Mononuclear cell (primary cell): ENCODE measurements around the gene MRPL30. TPM values are rescaled to one million over a fixed set of nuclear protein-coding genes. Genes with fewer than 3 reads are reported as not detected.
"Not testable (repeated sequence)": the region's sequence is repeated elsewhere in the genome, so short reads cannot be mapped to it uniquely, and the experiment has no call there.

Experiments used
- H3K27me3 ChIP-seq: 2 replicates; pipeline ENCODE4 v1.6.0; 2011; ENCODE audit warnings: low read length, control low read depth; ENCODE audit not compliant: insufficient read depth
- H3K4me1 ChIP-seq: 2 replicates; pipeline ENCODE4 v1.5.1; 2011; ENCODE audit warnings: mild to moderate bottlenecking, low read length, control low read depth; ENCODE audit not compliant: insufficient read depth
- H3K4me3 ChIP-seq: 2 replicates; pipeline ENCODE4 v1.5.1; 2011; ENCODE audit warnings: mild to moderate bottlenecking, low read length, moderate library complexity
- H3K9me3 ChIP-seq: 2 replicates; pipeline ENCODE4 v1.5.1; 2011; ENCODE audit warnings: low read depth, mild to moderate bottlenecking, control low read depth, low read length
- total RNA-seq: library from RNA; depleted of rRNA; stranded (reverse); fragments of >200 nt; gene quantifications from one replicate; pipeline ENCODE4 v1.2.3, GENCODE V29; 2012

MRPL30 gene
- 21.5 TPM for total RNA-seq

DNA sequence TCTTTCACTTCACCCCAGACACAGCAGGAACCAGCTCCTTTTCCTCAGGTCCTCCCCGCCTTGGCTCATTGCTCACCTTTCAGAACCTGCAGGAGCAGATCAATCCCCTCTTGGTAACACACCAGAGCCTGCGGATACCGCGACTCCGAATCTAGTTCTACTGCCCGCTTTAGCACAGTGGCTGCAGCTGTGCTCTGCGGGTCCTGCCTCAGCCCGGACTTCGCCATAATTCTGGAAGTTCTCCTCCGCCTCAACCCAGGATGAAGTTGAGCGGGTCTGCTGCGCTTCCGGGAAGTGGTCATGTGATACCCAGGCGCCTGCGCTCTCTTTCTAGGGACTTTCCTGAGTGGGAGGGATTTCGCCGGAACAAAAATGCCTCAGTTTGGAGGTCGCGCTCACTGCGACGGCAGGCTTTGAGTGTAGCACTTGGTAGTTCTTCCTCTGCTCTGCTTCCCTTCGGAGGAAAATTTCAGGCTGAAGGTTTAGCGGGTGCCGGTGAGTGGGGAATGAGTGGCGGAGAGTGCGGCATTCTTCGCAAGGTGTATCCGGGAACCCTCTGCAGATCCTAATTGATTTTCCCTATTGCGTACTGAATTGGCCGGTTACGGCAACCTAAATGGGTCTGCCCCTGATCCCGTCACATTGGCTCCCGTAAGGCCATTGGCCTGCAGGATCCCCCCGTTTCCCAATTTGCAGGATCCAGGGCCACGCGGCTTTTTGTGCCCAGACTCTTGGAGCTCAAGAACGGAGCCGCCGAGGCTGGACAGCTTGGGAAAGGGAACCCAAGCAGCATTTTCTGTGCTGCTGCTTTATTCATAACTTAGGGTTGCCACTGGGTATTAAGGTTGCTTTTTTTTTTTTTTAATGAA is at the start of gene MRPL30, which contains the start of gene MITD1:
TSS of gene MRPL30 (plus strand) at position 430 of the 869 bp plus-strand sequence. CDS start 5,020 bp downstream, outside the sequence.
TSS of gene MITD1 (minus strand) at position 304 of the 869 bp plus-strand sequence. CDS start at position 227, 77 bp downstream.
- Histone ChIP-seq H3K27me3 (no peaks in the 10 kb centered on the region), H3K4me3 (peak within 1 kb of the TSS; percentile 58), H3K9me3 (no peaks in the 10 kb centered on the region), H3K4me1 (peaks cover 33% of the 10 kb centered on the region)

GRCh38 chr2:99135044-99135556 is 45.9 kb upstream of the MRPL30 start:
- not testable (repeated sequence) for H3K27me3 ChIP-seq, H3K4me1 ChIP-seq, H3K4me3 ChIP-seq, H3K9me3 ChIP-seq

- Histone ChIP-seq H3K4me1 (peaks cover 16% of the 10 kb centered on the region), H3K27me3 (peaks cover 3% of the 10 kb centered on the region), H3K9me3 (no peaks in the 10 kb centered on the region), H3K4me3 (no peak overlapping the region)
Measured at GRCh38 chr2:99139003-99139402, 42.0 kb upstream of the MRPL30 start.

DNA sequence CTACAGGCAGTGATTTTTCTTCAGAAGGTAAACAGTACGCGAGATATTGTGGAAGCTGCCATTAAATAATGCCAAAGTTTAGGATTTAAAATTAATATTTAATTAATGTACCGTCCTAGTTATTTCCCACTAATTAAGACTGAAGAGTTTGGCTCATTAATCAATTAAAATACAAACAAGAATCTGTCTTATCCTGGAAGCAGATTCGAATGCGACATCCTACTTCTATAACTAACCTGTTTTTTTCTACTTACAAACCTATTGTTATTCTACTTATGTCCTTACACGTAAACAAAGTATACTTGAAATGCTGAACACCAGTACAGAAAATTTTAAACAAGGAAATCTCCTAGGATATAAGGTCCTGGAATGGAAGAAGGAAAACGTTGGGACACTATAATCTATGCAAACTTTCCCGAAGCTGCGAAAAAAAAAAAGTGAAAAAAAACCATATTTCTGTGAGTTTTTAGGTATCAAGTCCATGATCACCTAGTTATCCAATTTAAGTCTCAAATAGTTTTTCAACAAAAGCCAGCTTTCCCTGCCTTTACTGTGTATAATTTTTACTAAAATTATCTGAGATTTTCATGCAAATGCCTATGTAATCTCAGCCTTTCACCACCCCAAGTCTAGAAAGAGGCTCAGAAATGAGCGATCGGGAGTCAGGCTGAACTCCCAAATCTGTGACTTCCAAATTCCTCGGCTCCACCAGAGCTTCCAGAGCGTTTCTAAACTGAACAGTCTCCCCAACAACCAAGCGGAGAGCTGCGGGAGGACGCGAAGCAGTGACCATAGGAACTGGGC is 40.7 kb upstream of the MRPL30 start:
- Histone ChIP-seq H3K27me3 (peaks cover 3% of the 10 kb centered on the region), H3K9me3 (no peaks in the 10 kb centered on the region), H3K4me3 (peak overlapping the region; percentile 89), H3K4me1 (peaks cover 16% of the 10 kb centered on the region)

GRCh38 chr2:99140860-99141109 is 40.2 kb upstream of the MRPL30 start:
- Histone ChIP-seq H3K27me3 (peaks cover 3% of the 10 kb centered on the region), H3K4me3 (peak overlapping the region; percentile 89), H3K4me1 (peaks cover 16% of the 10 kb centered on the region), H3K9me3 (no peaks in the 10 kb centered on the region)

DNA sequence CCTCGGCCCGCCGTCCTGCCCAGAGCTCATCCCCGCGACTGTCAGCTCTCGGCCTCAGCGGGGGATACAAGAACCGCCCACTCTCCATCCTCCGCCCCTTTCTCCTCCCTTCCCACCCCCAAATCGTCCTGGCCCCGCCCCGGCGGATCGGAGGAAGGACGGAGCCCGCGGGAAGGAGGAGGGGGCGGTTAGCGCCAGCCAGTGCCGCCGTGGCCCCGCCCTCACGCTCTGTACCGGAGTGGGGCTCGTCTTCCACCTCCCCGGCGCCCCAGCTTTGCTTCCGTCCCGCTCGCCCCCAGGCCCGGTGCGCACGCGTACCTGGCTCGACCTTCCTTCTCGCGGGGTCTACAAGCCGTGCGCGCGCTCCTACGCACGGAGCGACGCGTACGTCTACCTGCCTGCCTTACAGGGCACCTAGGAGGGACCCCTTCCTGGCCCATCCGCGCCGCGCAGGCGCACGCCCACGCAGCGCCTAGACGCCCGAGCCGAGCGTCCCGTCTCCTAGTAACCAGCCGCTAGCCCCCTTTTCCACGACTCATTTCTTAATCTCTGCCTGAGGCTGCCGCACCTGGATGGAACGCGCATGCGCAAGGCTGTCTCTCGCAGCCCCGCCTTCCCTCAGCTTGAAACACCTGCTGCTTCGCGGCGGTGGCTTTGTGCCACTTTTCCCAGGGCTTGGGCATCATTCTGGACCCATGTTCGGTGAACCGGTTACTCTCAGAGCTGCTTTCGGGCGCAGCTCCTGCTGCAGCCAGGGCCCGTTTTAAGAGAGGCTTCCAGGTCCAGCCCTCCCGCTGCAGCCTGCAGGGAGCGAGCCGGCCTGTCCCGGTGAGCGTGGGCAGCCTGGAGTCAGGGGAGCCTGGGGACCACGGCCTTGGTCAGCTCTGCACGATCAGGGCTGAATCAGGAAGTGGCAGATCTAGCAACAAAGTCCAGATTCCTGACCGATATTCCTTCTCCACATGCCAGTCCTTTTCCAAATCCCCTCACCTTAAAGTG is 39.6 kb upstream of the MRPL30 start, which contains the start of gene C2orf15:
TSS of gene C2orf15 (plus strand) at position 598 of the 999 bp plus-strand sequence. CDS start 8,852 bp downstream, outside the sequence.
- Histone ChIP-seq H3K27me3 (peaks cover 3% of the 10 kb centered on the region), H3K4me1 (peaks cover 16% of the 10 kb centered on the region), H3K4me3 (peak within 1 kb of the TSS; percentile 89), H3K9me3 (no peaks in the 10 kb centered on the region)

GRCh38 chr2:99150706-99151105 is 30.3 kb upstream of the MRPL30 start:
- Histone ChIP-seq H3K4me3 (no peak overlapping the region), H3K27me3 (no peaks in the 10 kb centered on the region), H3K9me3 (no peaks in the 10 kb centered on the region), H3K4me1 (peaks cover 18% of the 10 kb centered on the region)

DNA sequence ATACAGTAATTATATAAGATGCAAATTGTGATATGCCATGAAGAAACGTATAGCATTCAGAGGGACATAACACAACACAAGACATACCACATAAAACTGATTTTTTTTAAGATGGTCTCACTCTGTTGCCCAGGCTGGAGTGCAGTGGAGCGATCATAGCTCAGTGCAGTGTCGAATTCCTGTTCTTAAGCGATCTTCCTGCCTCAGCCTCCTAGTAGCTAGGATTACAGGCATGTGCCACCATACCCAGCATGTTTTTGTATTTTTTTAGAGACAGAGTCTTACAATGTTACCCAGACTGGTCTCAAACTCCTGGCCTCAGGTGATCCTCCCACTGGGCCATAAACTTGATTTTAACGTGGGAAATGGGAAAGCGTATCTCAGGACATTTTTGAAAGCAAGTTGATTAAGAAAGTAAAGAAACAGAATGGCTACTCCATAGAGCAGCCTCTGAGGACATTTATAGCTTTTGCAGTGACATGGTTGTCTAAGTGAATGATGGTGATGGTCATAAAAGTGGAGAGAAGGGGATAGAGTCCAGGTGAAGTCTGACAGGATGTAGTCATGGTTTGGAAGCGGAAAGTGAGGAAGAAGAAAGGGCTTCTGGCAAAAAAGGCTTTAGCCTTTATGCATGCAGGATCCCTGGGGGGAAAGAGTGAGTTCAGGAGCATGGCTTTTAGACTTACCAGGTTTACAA is 28.6 kb upstream of the MRPL30 start:
- no peaks in the 10 kb centered on the region for H3K9me3 ChIP-seq
- no peaks in the 10 kb centered on the region for H3K27me3 ChIP-seq
- H3K4me3 ChIP-seq = no peak overlapping the region

GRCh38 chr2:99153921-99154604 is 26.9 kb upstream of the MRPL30 start:
- no peaks in the 10 kb centered on the region for H3K27me3 ChIP-seq
- peak overlapping the region; percentile 90 for H3K4me3 ChIP-seq
- no peaks in the 10 kb centered on the region for H3K9me3 ChIP-seq
- peaks cover 25% of the 10 kb centered on the region for H3K4me1 ChIP-seq

More for the DNA sequence above, 28.6 kb upstream of the MRPL30 start:
- H3K4me1 ChIP-seq = peaks cover 25% of the 10 kb centered on the region

DNA sequence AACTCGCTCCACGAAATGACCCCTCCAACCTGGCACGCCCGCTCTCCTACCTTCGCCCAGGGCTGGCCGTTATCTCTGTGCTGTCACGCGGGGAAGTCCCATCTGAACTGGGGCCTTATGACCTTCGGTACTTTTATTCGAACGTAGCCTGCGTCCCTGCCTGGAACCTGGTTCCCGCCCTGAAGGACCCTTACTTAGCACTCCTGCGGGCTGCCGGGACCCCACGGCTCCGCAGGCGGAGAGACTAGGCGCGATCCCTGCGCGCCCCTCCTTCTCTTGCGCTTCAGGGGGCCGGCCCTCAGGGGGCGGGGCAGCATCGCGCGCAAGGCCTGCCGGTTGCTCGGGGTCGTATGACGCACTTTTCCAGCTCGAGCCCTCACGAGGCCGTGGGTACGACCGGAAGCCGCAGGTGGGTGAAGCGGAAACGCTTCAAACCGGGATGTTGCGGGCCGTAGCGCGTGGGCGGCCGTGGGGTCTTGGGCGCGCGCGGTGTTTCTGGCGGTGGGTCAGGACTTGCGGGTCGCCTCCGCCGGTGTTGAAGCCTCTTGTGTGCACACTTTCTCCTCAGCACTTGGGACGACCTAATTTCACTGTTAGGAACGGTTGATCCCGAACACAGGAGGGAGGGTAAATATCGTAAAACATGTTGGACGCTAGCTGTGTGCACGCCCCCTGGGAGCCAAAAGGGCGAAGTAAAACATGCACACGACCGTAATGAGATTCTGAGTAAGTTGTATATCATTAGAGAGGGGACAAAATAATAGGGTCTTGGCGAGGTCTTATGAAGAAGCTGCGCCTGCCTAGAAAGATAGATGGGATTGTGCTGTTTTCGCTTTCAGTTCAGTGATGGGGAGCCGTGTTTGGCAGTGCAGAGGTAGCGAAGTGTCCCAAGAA is 26.1 kb upstream of the MRPL30 start, which contains the start of the genes LIPT1 and TSGA10:
TSS of gene LIPT1 (plus strand) at position 325 of the 894 bp plus-strand sequence. CDS start 6,991 bp downstream, outside the sequence.
TSS of gene TSGA10 (minus strand) at position 300 of the 894 bp plus-strand sequence. CDS start 45,503 bp downstream, outside the sequence.
- Histone ChIP-seq H3K27me3 (no peaks in the 10 kb centered on the region), H3K4me3 (peak within 1 kb of the TSS; percentile 90), H3K4me1 (peaks cover 25% of the 10 kb centered on the region), H3K9me3 (no peaks in the 10 kb centered on the region)

- no peak overlapping the region for H3K4me3 ChIP-seq
Measured at GRCh38 chr2:99156891-99157290, 24.1 kb upstream of the MRPL30 start.

GRCh38 chr2:99158599-99158998 is 22.4 kb upstream of the MRPL30 start:
- Histone ChIP-seq H3K4me3 (no peak overlapping the region), H3K9me3 (no peaks in the 10 kb centered on the region), H3K4me1 (peaks cover 20% of the 10 kb centered on the region), H3K27me3 (no peaks in the 10 kb centered on the region)

More at GRCh38 chr2:99156891-99157290, 24.1 kb upstream of the MRPL30 start:
- Histone ChIP-seq H3K4me1 (peaks cover 20% of the 10 kb centered on the region), H3K9me3 (no peaks in the 10 kb centered on the region), H3K27me3 (no peaks in the 10 kb centered on the region)
